ENCODE measurements around the gene CNPY3. TPM values are rescaled to one million over a fixed set of nuclear protein-coding genes. Genes with fewer than 3 reads are reported as not detected.

The CNPY3 gene
- total RNA-seq, 1 donor from 2014 or later = 41.0 TPM

DNA sequence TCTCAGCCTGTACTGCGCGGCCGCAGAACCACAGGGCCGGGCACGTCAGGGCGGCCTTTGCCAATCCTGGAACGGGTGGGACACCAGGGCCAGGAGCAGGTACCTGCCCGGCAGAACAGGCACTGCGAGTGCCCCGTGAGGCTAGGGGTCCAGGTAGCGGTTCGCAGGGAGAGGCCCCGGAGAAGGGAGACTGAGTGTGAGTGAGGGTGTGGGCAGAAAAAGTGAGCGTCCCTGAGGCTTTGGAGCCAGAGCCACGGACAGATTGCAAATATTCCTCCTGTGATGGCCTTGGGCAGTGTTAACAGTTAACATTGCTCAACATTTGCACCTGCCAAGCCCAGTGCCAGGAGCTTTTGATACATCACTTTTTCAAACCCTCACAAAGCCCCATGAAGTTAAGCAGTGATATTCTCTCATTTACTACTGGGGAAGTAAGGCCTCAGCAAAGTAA lies 31.8 kb downstream of the CNPY3 start:
- H3K9me3 Mint-ChIP-seq (ENCODE audit: low read depth) = no peaks in the 10 kb centered on the region
- peaks cover 4% of the 10 kb centered on the region for H3K36me3 Mint-ChIP-seq (ENCODE audit: low read depth)
- no peak for TF ChIP-seq CTCF (IDR thresholded peaks at IDR 0.05)
- no peak overlapping the region for H3K27ac Mint-ChIP-seq (ENCODE audit: unreplicated experiment)
- no peaks in the 10 kb centered on the region for H3K27me3 Mint-ChIP-seq (ENCODE audit: low read depth)
- peak overlapping the region; percentile 68 for H3K4me3 Mint-ChIP-seq (ENCODE audit: unreplicated experiment)
- peaks cover 19% of the 10 kb centered on the region for H3K4me1 Mint-ChIP-seq (ENCODE audit: low read depth)
- no peak for DNase-seq (ENCODE audit: low spot score)

GRCh38 chr6:42962096-42962495 lies 32.8 kb downstream of the CNPY3 start:
- H3K9me3 Mint-ChIP-seq (ENCODE audit: low read depth) = no peaks in the 10 kb centered on the region
- no peak for TF ChIP-seq CTCF (IDR thresholded peaks at IDR 0.05)
- no peaks in the 10 kb centered on the region for H3K27me3 Mint-ChIP-seq (ENCODE audit: low read depth)
- H3K4me3 Mint-ChIP-seq (ENCODE audit: unreplicated experiment) = no peak overlapping the region
- peaks cover 19% of the 10 kb centered on the region for H3K4me1 Mint-ChIP-seq (ENCODE audit: low read depth)
- DNase-seq (ENCODE audit: low spot score) = no peak
- no peak overlapping the region for H3K27ac Mint-ChIP-seq (ENCODE audit: unreplicated experiment)
- H3K36me3 Mint-ChIP-seq (ENCODE audit: low read depth) = peaks cover 6% of the 10 kb centered on the region

GRCh38 chr6:42962502-42963178 lies 33.4 kb downstream of the CNPY3 start:
- peaks cover 19% of the 10 kb centered on the region for H3K4me1 Mint-ChIP-seq (ENCODE audit: low read depth)
- H3K27me3 Mint-ChIP-seq (ENCODE audit: low read depth) = no peaks in the 10 kb centered on the region
- no peak overlapping the region for H3K27ac Mint-ChIP-seq (ENCODE audit: unreplicated experiment)
- peaks cover 8% of the 10 kb centered on the region for H3K36me3 Mint-ChIP-seq (ENCODE audit: low read depth)
- no peak for TF ChIP-seq CTCF (IDR thresholded peaks at IDR 0.05)
- no peaks in the 10 kb centered on the region for H3K9me3 Mint-ChIP-seq (ENCODE audit: low read depth)
- no peak for DNase-seq (ENCODE audit: low spot score)
- H3K4me3 Mint-ChIP-seq (ENCODE audit: unreplicated experiment) = no peak overlapping the region

- Mint-ChIP-seq H3K36me3 (ENCODE audit: low read depth) (peaks cover 11% of the 10 kb centered on the region), H3K27ac (ENCODE audit: unreplicated experiment) (no peak overlapping the region), H3K4me3 (ENCODE audit: unreplicated experiment) (no peak overlapping the region), H3K9me3 (ENCODE audit: low read depth) (no peaks in the 10 kb centered on the region), H3K27me3 (ENCODE audit: low read depth) (no peaks in the 10 kb centered on the region), H3K4me1 (ENCODE audit: low read depth) (peaks cover 19% of the 10 kb centered on the region)
- TF ChIP-seq CTCF (IDR thresholded peaks at IDR 0.05) = no peak
- DNase-seq (ENCODE audit: low spot score) = no peak
These were observed 34.0 kb downstream of the CNPY3 start for GRCh38 chr6:42963179-42963854.

DNA sequence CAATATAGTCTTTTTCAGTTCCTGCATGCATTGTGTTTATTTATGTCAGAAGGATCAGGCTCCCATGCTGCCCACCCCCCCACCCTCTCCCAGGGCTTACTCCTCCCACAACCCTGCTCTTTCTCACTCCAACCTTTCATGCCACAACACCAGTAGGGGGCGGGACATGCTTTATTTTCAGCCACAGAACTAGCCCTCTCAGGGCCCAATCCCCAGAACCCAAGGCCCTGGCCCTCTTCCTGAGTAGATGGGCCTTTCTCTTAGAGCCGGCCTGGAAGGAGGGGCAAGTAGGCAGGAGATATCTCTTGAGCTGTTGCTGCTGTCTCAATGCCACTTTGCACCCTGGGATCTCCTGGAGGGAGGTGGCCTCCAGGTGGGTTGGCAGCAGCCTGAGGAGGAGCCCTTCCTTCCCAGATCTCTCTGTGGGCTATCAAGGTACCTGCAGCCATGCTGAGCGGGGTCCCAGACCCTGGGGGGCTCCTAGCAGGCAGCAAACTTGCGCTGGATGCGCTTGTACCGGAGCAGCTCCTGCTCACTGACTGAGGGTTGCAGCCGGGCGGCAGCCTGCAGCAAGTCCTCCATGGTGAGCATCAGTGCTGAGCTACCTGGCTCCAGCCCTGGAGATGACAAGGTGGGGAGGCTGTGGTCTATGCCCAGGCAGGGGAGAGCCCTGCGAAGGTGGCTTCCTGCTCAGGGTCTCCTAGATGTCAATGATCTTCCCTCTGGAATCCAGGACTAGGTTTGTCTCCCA lies 34.8 kb downstream of the CNPY3 start:
- Mint-ChIP-seq H3K4me1 (ENCODE audit: low read depth) (peaks cover 19% of the 10 kb centered on the region), H3K9me3 (ENCODE audit: low read depth) (no peaks in the 10 kb centered on the region), H3K36me3 (ENCODE audit: low read depth) (peaks cover 11% of the 10 kb centered on the region), H3K27ac (ENCODE audit: unreplicated experiment) (no peak overlapping the region), H3K27me3 (ENCODE audit: low read depth) (no peaks in the 10 kb centered on the region), H3K4me3 (ENCODE audit: unreplicated experiment) (no peak overlapping the region)
- TF ChIP-seq CTCF (IDR thresholded peaks at IDR 0.05) = peak; percentile 64
- no peak for DNase-seq (ENCODE audit: low spot score)

Measured in chondrocyte (in vitro differentiated cells).